ENCODE data around the gene TMED4. TPM values are rescaled to one million over a fixed set of nuclear protein-coding genes. Genes with fewer than 3 reads are reported as not detected.

The TMED4 gene
- total RNA-seq, 4 donors from 2014 or later: 80.9 to 319 (median 262) TPM

DNA sequence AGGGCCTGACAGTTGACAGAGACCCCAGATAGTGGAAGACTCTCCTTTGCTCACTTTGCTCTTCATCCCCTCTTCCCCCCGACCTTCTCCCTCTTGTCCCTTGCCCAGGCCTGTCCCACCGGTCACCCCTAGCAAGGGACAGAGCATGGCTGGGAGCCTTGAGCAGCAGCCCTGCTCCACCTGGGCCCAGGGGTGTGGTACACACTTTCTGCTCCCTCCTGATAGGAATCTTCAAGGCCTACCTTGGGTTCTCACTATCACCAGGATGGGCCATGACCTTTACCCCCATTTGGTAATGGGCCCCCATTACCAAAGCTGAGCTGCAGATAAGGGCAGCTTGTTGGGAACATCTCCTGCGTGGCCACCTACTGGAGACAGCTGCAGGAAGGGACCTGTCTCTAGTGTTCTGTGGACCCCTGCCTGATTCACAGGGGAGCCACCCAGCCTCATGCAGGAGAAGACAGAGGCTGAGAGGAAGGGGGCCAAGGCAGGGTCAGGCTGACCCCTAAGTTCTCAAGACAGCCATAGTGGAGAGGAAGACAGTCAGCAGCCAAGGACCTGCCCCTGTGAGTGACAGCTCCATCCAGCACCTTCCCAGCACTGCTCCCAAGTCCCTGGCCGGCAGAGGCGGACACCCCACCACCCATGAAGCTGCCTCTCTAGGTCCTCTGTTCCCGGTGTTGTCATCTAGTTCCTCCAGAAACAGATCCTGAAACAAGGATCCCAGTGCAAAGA, 40.0 kb downstream of the TMED4 start:
- DNase-seq: no peak
- Histone ChIP-seq H3K27ac (no peak overlapping the region), H3K4me3 (no peak overlapping the region), H3K9me3 (no peaks in the 10 kb centered on the region), H3K27me3 (no peaks in the 10 kb centered on the region), H3K4me1 (peaks cover 0 to 3% (median 0%) of the 10 kb centered on the region in 4 donors), H3K36me3 (no peaks in the 10 kb centered on the region)
- TF ChIP-seq POLR2A (IDR thresholded peaks at IDR 0.05): no peak
- TF ChIP-seq, protein P1, sequence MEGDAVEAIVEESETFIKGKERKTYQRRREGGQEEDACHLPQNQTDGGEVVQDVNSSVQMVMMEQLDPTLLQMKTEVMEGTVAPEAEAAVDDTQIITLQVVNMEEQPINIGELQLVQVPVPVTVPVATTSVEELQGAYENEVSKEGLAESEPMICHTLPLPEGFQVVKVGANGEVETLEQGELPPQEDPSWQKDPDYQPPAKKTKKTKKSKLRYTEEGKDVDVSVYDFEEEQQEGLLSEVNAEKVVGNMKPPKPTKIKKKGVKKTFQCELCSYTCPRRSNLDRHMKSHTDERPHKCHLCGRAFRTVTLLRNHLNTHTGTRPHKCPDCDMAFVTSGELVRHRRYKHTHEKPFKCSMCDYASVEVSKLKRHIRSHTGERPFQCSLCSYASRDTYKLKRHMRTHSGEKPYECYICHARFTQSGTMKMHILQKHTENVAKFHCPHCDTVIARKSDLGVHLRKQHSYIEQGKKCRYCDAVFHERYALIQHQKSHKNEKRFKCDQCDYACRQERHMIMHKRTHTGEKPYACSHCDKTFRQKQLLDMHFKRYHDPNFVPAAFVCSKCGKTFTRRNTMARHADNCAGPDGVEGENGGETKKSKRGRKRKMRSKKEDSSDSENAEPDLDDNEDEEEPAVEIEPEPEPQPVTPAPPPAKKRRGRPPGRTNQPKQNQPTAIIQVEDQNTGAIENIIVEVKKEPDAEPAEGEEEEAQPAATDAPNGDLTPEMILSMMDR (IDR thresholded peaks at IDR 0.05): peak in 1 of 6 experiments; percentile 11

DNA sequence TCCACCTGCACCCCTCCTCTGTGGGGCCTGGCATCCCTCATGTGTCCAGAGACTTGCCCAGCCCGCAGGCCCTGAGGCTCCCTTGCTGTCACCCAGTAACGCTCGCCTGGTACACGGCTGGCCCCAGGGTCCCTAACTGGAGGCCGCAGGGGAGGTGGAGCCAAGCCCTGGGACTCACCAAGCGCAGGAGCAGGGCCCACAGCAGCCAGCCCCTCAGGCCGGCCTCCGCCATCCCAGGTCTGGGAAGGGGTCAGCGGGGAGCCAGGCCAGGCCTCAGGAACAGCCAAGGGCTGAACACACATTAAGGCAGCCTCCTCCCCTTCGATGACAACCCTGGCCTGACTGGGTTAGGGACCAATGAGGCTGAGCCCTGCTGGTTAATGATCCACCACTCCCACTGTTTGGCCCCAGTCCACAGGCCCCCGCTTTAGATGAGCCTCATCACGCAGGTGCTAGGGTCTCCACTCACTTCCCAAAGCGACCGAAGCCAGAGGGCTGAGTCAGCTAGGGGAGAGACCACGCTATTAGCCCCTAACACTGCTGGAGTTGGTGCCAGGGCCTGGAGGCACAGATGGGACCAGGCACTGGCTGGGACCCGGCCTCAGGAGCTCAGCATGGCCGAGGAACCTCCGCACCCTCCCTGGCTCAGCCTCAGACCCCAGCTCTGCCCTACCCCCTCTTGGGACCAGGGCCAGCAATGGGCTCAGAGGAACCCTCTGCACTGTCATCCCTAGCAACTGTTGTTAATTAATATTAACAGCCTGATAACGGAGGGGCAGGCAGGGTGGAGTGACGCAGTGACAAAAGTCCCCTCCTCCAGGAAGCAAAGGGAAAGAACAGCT, 40.8 kb downstream of the TMED4 start, which contains the start of gene NPC1L1:
NPC1L1 (minus strand) TSS at position 303 of the 842 bp plus-strand sequence; CDS start at position 232, 71 bp downstream.
- H3K27me3 ChIP-seq: no peaks in the 10 kb centered on the region
- H3K4me3 ChIP-seq: no peak within 1 kb of the TSS
- peaks cover 0 to 3% (median 0%) of the 10 kb centered on the region in 4 donors for H3K4me1 ChIP-seq
- no peaks in the 10 kb centered on the region for H3K9me3 ChIP-seq
- TF ChIP-seq, protein P1 (IDR thresholded peaks at IDR 0.05): no peak
- TF ChIP-seq POLR2A (IDR thresholded peaks at IDR 0.05): no peak
- H3K27ac ChIP-seq: no peak within 1 kb of the TSS
- no peaks in the 10 kb centered on the region for H3K36me3 ChIP-seq
- DNase-seq: peak in 1 of 3 donors; percentile 46

DNA sequence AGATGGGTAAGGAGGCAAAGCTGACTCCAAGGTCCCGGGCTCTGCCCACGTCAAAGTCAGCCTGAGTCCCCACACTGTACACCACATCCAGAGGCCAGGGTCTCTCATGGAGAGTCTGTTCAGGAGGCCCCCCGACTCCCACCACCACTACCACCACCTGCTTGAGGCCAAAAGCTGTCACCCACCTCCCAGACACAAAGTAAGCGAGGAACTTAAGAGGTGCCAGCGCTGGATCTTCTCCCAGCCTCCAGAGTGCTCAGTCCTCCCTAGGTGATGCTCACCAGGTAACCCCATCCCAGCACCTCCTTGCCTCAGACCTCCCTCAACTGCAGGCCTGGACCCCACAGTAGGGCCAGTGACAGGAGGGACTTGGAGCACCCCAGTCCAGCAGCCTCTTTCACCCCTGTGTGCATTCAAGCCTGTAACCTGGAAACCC, 41.4 kb downstream of the TMED4 start:
- no peak for DNase-seq

DNA sequence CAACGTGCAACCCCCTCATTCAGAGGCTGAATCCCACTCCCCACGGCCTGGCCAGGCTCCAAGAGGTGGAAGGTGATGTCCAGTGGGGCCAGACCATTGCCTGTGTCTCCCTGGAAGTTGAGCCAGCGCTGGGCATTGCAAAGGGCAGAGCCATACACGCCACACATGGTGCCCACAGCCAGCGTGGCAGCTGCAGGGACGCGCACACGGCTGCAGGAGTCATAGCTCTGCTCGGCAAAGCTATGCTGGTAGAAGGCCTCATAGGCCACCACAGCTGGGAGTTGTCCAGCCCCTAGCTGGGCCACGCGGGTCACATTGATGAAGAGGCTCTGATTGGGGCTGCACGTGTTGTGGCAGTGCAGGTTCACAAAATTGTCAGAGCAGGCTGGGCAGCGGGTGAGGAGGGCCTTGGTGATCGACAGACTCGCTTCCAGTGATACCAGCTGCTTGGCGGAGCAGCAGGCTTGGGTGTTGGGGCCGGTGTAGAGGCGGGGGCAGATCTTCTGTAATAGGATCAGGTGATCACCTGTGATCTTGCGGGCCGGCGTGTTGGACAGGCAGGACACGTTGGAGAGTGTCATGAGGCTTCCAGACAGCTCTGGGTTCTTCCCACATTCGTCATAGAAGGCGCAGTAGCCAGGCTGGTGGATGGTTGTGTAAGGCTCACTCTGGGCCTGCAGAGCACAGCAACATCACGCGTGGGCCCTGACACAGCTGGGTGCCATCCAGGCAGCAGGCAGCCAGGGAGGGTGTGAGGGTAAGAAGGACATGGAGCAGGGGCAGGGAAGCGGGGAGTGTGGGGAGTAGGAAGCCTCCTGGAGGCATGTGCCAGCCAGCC, 42.1 kb downstream of the TMED4 start:
- no peaks in the 10 kb centered on the region for H3K9me3 ChIP-seq
- no peaks in the 10 kb centered on the region for H3K27me3 ChIP-seq
- TF ChIP-seq, protein P1 (IDR thresholded peaks at IDR 0.05): no peak
- no peak for TF ChIP-seq POLR2A (IDR thresholded peaks at IDR 0.05)
- H3K27ac ChIP-seq: no peak overlapping the region
- DNase-seq: no peak
- peaks cover 0 to 3% (median 0%) of the 10 kb centered on the region in 4 donors for H3K4me1 ChIP-seq
- H3K36me3 ChIP-seq: no peaks in the 10 kb centered on the region
- H3K4me3 ChIP-seq: no peak overlapping the region

More for the DNA sequence above, 41.4 kb downstream of the TMED4 start:
- H3K36me3 ChIP-seq: no peaks in the 10 kb centered on the region
- no peak overlapping the region for H3K27ac ChIP-seq
- H3K4me3 ChIP-seq: no peak overlapping the region
- no peaks in the 10 kb centered on the region for H3K27me3 ChIP-seq
- no peaks in the 10 kb centered on the region for H3K9me3 ChIP-seq
- H3K4me1 ChIP-seq: peaks cover 0 to 3% (median 0%) of the 10 kb centered on the region in 4 donors
- TF ChIP-seq, protein P1 (IDR thresholded peaks at IDR 0.05): no peak
- no peak for TF ChIP-seq POLR2A (IDR thresholded peaks at IDR 0.05)

All from Peyer's patch (tissue), 4 donors.